NB4 (cell line): ENCODE measurements around the gene OR51A7.
"Not testable (repeated sequence)": the region's sequence is repeated elsewhere in the genome, so short reads cannot be mapped to it uniquely, and the experiment has no call there.

Experiments used
- DNase-seq: peaks from one replicate; pipeline ENCODE4 v3.0.0; 2010; ENCODE audit warnings: low read depth
- H3K4me3 ChIP-seq: one replicate; pipeline ENCODE4 v1.5.1; 2011; ENCODE audit warnings: mild to moderate bottlenecking, low read depth, low read length, moderate library complexity
- CTCF ChIP-seq: IDR thresholded peaks from one replicate; pipeline ENCODE4 v1.5.1; 2012; ENCODE audit warnings: low read depth, low read length
- MAX ChIP-seq: IDR thresholded peaks from 2 replicates; pipeline ENCODE4 v1.6.1; 2011; ENCODE audit warnings: low read depth, low read length
- MYC ChIP-seq: IDR thresholded peaks from 2 replicates; pipeline ENCODE4 v1.6.1; 2011; ENCODE audit warnings: low read depth, low read length
- POLR2A ChIP-seq: IDR thresholded peaks from 2 replicates; pipeline ENCODE4 v1.6.1; 2011; ENCODE audit warnings: mild to moderate bottlenecking; ENCODE audit not compliant: insufficient read length; ENCODE audit errors: extremely low read depth

OR51A7 gene

GRCh38 chr11:4903484-4903883, at the start of gene OR51A7:
OR51A7 (plus strand) TSS chr11:4903783; CDS start chr11:4907370, 3,587 bp downstream.
- no peak within 1 kb of the TSS for H3K4me3 ChIP-seq
- TF ChIP-seq POLR2A (no peak), CTCF (no peak), MAX (no peak), MYC (no peak)

GRCh38 chr11:4854286-4854685, 49.3 kb upstream of the OR51A7 start:
- DNase-seq, H3K4me3 ChIP-seq: not testable (repeated sequence)

More at GRCh38 chr11:4903484-4903883, at the start of gene OR51A7:
- no peak for DNase-seq

GRCh38 chr11:4862447-4863236, 40.9 kb upstream of the OR51A7 start:
- no peak overlapping the region for H3K4me3 ChIP-seq

GRCh38 chr11:4863876-4864275, 39.7 kb upstream of the OR51A7 start:
- no peak overlapping the region for H3K4me3 ChIP-seq
- DNase-seq: no peak
- TF ChIP-seq MAX (no peak), MYC (no peak), POLR2A (no peak), CTCF (no peak)

More at GRCh38 chr11:4862447-4863236, 40.9 kb upstream of the OR51A7 start:
- no peak for DNase-seq
- TF ChIP-seq MAX (no peak), CTCF (no peak), MYC (no peak), POLR2A (no peak)

- TF ChIP-seq POLR2A (no peak), CTCF (no peak), MAX (no peak), MYC (no peak)
- DNase-seq: no peak
- no peak overlapping the region for H3K4me3 ChIP-seq
These were observed 37.7 kb upstream of the OR51A7 start for GRCh38 chr11:4865855-4866254.

- no peak for DNase-seq
- no peak overlapping the region for H3K4me3 ChIP-seq
- no peak for TF ChIP-seq MAX
- TF ChIP-seq MYC: no peak
- TF ChIP-seq CTCF: no peak
- no peak for TF ChIP-seq POLR2A
These were observed 22.4 kb upstream of the OR51A7 start for GRCh38 chr11:4881188-4881587.
